Stimulated activated CD4-positive, alpha-beta T cell treated with anti-CD3 and anti-CD28 coated beads, Interleukin-15, amount 100 ng/mL, for 24 hours (primary cell): ENCODE results near the gene RHBDD1.

Experiments
- DNase-seq: peaks from one replicate; pipeline ENCODE4 v3.0.0-alpha.2; 2020

Gene RHBDD1

DNA sequence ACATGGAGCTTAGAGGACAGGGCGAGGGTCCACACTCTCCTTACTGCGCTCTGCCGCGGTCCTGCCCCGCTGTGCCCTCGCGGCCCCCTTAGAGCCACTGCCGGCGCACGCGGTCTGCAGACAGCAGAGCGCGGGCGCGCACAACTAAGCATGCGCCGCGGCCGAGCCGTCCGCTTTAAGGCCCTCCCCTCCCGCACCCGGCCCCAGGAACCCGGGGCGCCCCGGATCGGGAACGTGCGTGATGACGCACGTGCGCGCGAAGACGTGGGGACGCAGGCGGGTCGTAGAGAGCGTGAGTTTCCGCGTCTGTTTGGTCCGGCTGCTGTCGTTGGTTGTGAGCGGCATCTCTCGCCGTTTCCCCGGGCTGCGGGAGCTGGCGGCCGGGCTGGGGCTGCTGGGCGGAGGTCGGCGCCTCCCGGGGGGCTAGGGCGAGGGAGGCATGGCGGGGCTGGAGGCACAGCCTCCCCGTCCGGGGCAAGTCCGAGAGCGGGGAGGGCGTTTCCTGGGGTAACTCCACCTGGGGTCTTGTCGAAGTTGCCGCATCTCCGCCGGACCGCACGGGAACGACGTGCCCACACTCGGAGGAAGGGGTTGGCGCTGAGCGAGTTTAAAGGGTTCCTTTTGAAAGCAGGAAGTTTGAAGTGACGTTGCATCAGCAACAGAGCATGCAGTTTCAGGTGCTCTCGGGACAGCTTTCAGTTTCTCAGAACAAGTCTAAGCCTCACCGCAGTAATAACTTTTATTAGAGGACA lies at the start of gene RHBDD1:
Gene RHBDD1, plus strand, starts transcription at position 259 of the 752 bp plus-strand sequence. CDS start 28,640 bp downstream, outside the sequence.
- peak; percentile 95 for DNase-seq

- no peak for DNase-seq
Observed at GRCh38 chr2:226788064-226788463, 47.8 kb upstream of the RHBDD1 start.

DNA sequence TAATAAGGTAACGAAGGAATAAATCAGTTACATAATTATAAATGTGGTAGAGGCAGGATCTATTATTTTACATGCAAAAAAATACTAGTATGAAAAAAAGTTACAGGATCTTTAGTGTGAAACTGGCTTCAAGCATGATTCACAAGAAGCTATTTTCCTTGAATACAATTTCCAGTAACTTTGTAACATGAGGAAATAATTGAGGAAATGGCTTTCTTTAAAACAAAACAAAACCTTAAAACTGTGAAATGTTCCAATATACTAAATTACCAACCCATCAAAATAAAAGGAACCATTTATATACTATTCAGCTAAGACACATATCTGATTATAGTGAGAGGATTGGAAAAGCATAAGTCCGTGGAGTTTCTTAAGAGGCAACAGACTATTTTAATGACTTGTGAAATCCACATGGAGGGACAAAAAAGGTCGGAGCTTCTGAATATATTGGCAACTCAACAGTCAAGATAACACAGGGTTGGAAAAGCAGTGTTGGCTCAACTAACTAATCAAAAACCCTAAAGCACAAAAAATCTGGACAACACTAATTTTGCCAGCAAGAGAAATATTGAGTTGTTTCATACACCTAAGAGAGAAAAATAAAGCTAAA lies 46.9 kb upstream of the RHBDD1 start:
- no peak for DNase-seq

DNA sequence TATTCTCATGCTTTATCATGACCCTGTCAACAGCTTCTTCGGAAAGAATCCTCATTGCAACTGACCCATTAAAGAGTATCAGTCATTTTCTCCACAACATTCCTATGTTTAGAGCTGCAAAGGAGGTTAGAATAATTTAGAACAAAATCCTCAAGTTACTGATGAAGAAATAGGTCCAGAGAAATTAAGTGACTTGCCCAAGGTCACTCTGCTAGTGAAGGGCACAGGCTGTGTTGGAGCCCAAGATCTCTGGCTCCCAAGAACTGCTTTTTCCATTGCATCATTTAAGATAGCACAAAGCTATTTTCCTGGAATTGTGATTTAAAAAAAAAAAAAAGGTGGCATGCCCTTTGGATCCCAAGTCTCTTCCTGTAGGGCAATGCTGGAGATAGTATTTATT lies 45.8 kb upstream of the RHBDD1 start:
- DNase-seq: no peak

- DNase-seq: no peak
Observed at GRCh38 chr2:226790431-226790830, 45.4 kb upstream of the RHBDD1 start.

DNA sequence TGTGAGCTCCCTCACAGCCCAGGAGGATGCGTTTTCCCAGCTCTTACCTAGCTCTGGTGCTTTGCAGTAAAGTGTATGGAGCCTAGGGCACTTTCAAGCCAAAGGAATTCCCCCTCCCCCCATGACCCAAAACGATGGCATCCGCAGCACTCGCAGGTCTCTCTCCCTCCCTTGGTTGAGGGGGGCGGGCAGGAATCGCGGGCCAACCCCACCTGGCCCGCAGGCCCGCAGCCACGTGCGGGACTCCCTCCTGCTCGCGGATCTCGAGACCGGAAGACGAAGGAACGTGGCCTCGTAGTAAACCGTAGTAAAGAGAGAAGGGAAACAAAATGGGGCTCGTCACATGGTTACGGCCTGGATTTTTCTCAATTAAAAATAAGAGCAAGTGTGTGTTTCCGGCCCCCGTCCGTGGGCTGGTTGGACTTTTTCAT lies 44.8 kb upstream of the RHBDD1 start:
- DNase-seq: peak; percentile 60

DNA sequence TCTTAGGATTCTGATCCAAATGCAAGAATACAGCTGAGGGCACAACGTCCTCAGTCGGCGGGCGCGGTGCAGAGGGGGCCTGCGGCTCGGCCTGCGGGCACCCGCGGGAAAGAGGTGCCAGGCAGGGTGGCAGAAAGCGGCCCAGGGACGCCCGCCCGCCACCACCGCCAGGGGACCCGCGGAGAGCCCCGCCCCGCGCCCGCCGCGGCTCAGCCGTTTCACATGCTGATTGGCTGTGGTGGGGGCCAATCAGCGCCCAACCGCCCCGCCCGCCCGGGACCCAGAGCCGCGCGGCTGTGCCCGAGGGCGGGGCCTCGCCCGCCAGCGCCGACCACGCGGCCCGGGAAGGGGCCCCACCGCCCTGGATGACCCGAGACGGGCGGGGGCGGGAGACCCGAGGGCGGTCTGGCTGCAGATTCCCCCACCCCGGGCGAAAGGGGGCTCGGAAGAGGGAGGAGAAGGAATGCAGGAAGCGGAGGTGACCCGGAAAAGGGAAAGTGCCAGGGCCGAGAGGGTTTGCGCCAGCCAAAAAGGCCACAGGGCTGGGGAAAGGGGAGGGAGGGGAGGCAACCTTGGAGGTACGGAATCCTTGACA lies 44.3 kb upstream of the RHBDD1 start:
- peak; percentile 95 for DNase-seq

DNA sequence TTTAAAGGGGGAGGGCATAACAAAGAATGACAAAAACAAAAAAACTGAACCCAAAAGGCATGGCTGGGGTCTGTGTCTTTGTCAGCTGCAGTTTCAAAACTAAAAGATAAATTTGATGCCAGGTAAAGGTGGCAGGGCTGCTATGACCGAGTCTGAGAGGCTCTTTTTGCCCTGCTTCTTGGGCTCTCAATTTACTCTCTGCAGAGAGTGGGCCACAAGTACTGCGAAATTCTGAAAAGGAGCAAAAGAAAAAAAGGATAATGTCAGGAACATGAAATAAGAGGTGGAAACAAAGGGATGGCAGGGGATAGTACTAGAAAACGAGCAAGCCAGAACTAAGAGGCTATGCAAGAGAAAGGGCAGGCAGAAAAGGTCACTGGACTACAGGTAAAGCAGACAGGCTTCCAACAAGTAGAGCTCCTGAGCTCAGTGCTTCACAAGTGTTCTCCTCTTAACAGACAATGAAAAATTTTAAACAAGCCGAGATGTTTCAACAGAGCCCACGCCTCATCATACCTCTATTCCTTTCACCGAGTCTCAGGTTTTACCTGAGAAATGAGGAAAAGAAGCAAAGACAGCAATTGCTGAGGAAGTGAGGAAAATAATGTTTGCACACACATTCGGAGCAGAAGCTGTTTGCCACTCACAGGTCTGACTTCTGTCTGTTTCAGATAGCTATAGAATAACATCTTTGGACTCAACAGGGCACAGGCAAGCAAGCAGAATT lies 43.5 kb upstream of the RHBDD1 start:
- DNase-seq: no peak

DNA sequence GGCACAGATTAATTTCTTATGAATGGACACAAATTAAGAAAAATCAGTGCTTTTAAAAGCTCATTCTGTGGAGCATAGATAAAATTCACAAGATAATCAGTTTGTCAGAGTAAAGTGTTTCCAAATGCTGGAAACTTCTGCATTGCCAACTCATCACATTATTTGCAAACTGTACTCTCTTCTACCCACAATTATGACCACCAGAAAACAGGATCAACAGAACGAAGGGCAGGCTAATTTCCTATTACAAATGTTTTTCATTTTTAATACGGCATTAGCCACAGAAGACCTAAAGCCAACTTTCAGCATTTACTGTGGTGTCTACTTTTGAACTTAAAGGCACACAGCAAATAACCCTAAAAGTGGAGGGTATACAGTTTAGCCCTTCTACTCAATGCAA lies 42.2 kb upstream of the RHBDD1 start:
- no peak for DNase-seq

GRCh38 chr2:226794196-226794661 lies 41.6 kb upstream of the RHBDD1 start:
- DNase-seq: no peak

DNA sequence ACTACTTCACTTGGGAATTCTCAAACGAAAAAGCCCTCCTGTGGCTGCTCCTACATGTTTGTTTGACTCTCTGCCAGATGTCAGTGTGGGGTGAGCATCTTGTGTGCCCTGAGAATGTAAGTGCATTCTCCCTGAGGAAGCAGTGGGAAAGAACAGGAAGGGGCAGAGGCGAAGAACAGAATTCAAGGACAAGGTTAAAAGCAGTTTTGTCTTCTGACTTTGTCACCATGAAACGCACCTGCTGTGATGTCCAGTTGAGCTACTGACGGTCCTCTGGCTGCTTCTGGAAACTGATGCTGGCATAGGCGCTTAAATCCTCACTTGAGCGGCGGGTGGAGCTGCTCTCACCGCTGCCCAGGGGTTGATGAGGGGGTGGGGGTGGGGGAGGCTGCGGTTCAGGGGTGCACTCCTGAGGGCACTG lies 41.1 kb upstream of the RHBDD1 start:
- no peak for DNase-seq

- DNase-seq: no peak
Observed at GRCh38 chr2:226795281-226796011, 40.4 kb upstream of the RHBDD1 start.

- no peak for DNase-seq
Observed at GRCh38 chr2:226796012-226796839, 39.6 kb upstream of the RHBDD1 start.

- no peak for DNase-seq
Observed at GRCh38 chr2:226796840-226797288, 39.0 kb upstream of the RHBDD1 start.

DNA sequence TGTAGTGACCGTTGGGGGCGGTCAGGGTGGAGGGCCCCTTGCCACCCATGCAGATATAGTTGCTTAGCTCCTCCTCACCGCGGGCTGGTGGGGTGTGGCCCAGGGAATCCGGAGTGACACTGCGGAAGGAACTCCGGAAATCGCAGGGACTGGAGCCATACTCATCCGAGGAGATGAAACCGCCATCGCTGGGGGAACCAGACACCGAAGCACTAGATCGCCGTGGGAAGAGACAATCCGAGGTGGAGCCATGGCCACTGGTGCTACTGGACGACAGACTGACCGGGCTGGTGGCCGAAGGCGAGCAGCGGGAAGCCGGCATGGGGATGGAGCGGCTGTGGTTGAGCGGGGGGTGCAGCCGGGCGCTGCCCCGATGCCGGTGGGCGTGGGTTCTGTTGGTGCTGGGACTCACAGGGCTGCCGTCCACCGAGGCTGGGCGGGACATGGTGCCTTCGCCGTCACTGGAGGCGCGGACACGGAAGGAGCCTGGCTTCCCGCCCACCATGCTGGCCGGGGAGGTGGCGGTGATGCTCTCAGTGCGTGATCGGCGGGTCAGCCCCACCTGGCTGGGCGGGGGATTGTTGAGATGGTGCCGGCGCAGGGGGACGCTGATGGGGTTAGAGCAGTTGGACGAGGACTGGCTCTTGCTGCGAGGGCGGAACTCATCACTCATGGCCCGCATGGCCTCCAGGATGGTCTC lies 38.4 kb upstream of the RHBDD1 start:
- no peak for DNase-seq

DNA sequence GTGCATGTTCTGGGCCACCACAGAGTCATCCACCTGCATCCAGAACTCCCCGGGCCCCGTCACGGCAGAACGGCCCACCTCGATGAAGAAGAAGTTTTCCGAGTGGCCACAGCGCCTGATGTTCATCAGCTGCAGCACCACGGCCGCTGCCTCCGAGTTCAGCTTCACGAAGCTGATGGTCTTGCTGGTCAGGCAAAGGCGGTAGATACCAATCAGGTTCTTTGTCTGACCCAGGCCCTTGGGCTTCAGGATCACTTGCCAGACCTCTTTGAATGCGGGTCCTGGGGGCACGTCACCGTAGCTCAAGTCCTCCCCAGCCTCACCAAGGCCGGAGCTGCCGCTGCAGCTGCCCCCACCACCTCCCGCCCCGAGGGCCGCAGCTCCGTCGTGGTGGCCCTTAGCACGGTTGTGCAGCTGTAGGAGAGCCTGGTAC lies 37.8 kb upstream of the RHBDD1 start:
- no peak for DNase-seq

DNA sequence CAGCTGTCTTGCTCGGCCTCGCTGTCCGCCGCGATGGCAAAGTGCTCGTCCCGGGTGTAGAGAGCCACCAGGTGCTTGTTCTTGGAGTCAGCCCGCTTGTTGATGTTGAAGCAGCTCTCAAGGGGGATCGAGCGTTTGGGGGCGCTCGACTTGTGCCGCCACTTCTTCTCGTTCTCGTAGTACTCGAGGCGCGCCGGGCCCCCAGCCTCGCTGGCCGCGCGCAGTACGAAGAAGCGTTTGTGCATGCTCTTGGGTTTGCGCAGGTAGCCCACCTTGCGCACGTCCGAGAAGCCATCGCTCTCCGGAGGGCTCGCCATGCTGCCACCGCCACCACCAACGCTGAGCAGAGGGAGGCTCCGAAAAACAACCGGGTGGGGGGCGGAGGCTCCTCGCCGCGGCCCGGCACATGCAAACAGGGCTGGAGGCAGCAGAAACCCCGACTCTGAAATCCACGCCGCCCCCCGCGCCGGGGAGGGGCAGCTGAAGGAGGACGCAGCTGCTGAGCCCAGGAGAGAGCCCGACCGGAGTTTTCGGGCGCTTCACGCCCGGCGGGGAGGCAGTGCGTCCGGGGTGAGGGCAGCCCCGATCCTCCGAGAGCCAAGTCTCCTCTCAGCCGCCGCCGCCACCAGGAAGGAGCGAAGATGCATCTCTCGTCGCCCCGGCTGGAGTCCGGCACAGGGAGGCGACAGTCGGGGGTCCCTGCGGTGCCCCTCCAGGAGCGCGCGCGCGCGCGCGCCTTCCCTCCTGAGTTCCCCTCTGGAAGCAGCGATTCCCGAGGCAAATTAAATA lies 37.2 kb upstream of the RHBDD1 start:
- peak; percentile 58 for DNase-seq

DNA sequence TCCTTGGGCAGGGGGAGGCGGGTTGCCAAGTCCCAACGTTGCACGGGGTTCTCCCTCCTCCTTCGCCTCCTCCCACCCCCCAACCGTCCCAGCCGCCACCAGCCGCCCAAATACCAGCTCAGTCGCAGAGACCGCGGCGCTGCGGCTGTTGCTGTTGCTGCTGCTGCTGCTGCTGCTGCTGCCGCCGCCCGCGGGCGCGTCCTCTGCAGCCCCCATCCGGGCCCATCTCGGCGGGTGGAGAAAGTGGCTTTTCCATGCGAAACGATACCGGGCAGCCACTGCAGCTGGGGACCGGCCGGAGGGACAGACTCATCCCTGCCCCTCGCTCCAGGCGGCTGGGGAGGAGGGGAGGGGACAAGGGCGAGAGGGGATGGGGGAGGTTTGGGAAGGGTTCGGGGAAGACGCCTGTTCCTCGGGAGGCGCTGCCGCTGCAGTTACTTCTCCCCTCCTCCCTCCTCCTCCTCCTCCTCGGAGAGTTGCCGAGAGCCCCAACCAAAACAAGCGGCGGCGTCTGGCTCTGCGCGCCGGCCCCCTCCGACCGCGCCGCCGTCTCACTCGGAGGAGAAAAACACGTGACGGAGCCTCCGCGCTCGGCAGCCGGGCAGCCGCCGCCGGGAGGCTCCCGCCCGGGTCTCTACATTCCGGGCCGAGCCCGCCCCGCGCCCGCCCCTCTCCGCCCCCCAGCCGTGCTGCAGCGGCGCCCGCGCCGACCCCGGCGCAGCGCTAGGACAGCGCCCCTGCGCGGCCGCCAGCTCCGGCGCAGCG lies 36.5 kb upstream of the RHBDD1 start, which contains the start of gene IRS1:
Gene IRS1, minus strand, starts transcription at position 610 of the 765 bp plus-strand sequence. CDS start 1,082 bp downstream, outside the sequence.
- DNase-seq: peak; percentile 74
